B cell (primary cell): Measurements from ENCODE around the gene AXIN1. TPM values are rescaled to one million over a fixed set of nuclear protein-coding genes. Genes with fewer than 3 reads are reported as not detected.

Experiments used
- ATAC-seq: fragments of 200-7000 bp; cut with Tn5 transposase; one replicate; pipeline ENCODE4 v1.10.0; 2021; ENCODE audit warnings: low read depth, mild to moderate bottlenecking, moderate number of reproducible peaks, moderate library complexity
- CTCF ChIA-PET: fragments of 350-600 bp; sonication (Branson Sonifier 250); formaldehyde crosslinking; loops from one replicate; lab custom pipeline; 2021; ENCODE audit warnings: antibody characterized with exemption, inconsistent platforms; lab: Charles Lee
- POLR2A ChIA-PET: fragments of 350-600 bp; sonication (Branson Sonifier 250); formaldehyde crosslinking; loops from one replicate; lab custom pipeline; 2021; ENCODE audit warnings: antibody characterized with exemption; lab: Charles Lee
- DNase-seq: peaks from one replicate; pipeline ENCODE4 v3.0.0; 2013
- H2AFZ ChIP-seq: 2 replicates; pipeline ENCODE4 v1.6.1; 2012; ENCODE audit warnings: mild to moderate bottlenecking, low read depth, low read length; ENCODE audit not compliant: insufficient read depth, poor library complexity, severe bottlenecking
- H3K27ac ChIP-seq, 2 donors: 1 replicate in 1 of 2; 2 replicates in 1 of 2; pipeline ENCODE4 v1.5.1; 2012 to 2013; ENCODE audit warnings: low read length in 2 of 2, mild to moderate bottlenecking in 2 of 2, moderate library complexity in 1 of 2
- H3K27me3 ChIP-seq, 4 experiments: fragments of 200-600 bp in 1 of 4; sonication (generic) in 1 of 4; replicated peaks in 1 of 4; 1 replicate in 2 of 4; 2 replicates in 2 of 4; pipeline versions ENCODE4 v1.6.1 to v1.7.0; 2013 to 2016; ENCODE audit warnings: low read length in 3 of 4, mild to moderate bottlenecking in 2 of 4, mixed read lengths in 1 of 4, moderate library complexity in 1 of 4; ENCODE audit not compliant: insufficient read depth in 4 of 4, control insufficient read depth in 3 of 4; ENCODE audit errors: control extremely low read depth in 1 of 4
- H3K36me3 ChIP-seq, 2 experiments: replicated peaks in 1 of 2; 1 replicate in 1 of 2; 2 replicates in 1 of 2; pipeline versions ENCODE4 v1.6.1 to v1.7.1; 2013; ENCODE audit warnings: low read length in 1 of 2; ENCODE audit not compliant: insufficient read depth in 2 of 2, control insufficient read depth in 1 of 2; ENCODE audit errors: control extremely low read depth in 1 of 2, extremely low read depth in 1 of 2
- H3K4me1 ChIP-seq, 2 donors: fragments of 200-600 bp in 1 of 2; sonication (generic) in 1 of 2; 1 replicate in 1 of 2; 2 replicates in 1 of 2; pipeline versions ENCODE4 v1.5.1 to v1.6.1; 2013 to 2017; ENCODE audit warnings: low read length in 2 of 2; ENCODE audit not compliant: control insufficient read depth in 2 of 2, insufficient read depth in 2 of 2
- H3K4me2 ChIP-seq: replicated peaks from 2 replicates; pipeline ENCODE3; 2012; ENCODE audit warnings: mild to moderate bottlenecking, low read depth, low read length; ENCODE audit not compliant: poor library complexity, severe bottlenecking
- H3K4me3 ChIP-seq, 5 experiments: fragments of 200-600 bp in 1 of 5; sonication (generic) in 1 of 5; 1 replicate in 3 of 5; 2 replicates in 2 of 5; pipeline versions ENCODE4 v1.5.1 to v1.7.0; 2011 to 2016; ENCODE audit warnings: low read length in 4 of 5, mild to moderate bottlenecking in 4 of 5, low read depth in 2 of 5, control low read depth in 1 of 5, moderate library complexity in 1 of 5; ENCODE audit not compliant: insufficient read depth in 1 of 5; ENCODE audit errors: control extremely low read depth in 1 of 5, extremely low read depth in 1 of 5
- H3K79me2 ChIP-seq: fragments of 200-600 bp; sonication (generic); one replicate; pipeline ENCODE4 v1.6.0; 2016; ENCODE audit warnings: low read length; ENCODE audit not compliant: control insufficient read depth, insufficient read depth
- H3K9ac ChIP-seq: fragments of 200-600 bp; sonication (generic); 2 replicates; pipeline ENCODE4 v1.6.1; 2017; ENCODE audit warnings: mild to moderate bottlenecking, low read length, moderate library complexity
- H3K9me3 ChIP-seq, 3 donors: one replicate each; pipeline versions ENCODE4 v1.6.1 to v1.7.1; 2013; ENCODE audit warnings: low read length in 2 of 3; ENCODE audit not compliant: control insufficient read depth in 2 of 3, insufficient read depth in 1 of 3; ENCODE audit errors: control extremely low read depth in 1 of 3
- H4K20me1 ChIP-seq: 2 replicates; pipeline ENCODE4 v1.6.0; 2012; ENCODE audit warnings: mild to moderate bottlenecking, low read length; ENCODE audit not compliant: insufficient read depth, control insufficient read depth, poor library complexity, severe bottlenecking
- H3K27ac Mint-ChIP-seq: one replicate; pipeline ENCODE4 v1.8.0; 2021; ENCODE audit warnings: mixed read lengths
- H3K27me3 Mint-ChIP-seq: one replicate; pipeline ENCODE4 v1.8.0; 2021; ENCODE audit warnings: mixed read lengths
- H3K4me1 Mint-ChIP-seq: one replicate; pipeline ENCODE4 v1.8.0; 2021; ENCODE audit warnings: mixed read lengths
- H3K4me3 Mint-ChIP-seq: one replicate; pipeline ENCODE4 v1.8.0; 2021; ENCODE audit warnings: mixed read lengths
- H3K9me3 Mint-ChIP-seq: one replicate; pipeline ENCODE4 v1.8.0; 2022; ENCODE audit warnings: mixed read lengths; ENCODE audit not compliant: insufficient read depth
- EZH2 ChIP-seq: IDR thresholded peaks from 2 replicates; pipeline ENCODE4 v1.6.1; 2012; ENCODE audit warnings: borderline replicate concordance, low read depth, mild to moderate bottlenecking, moderate library complexity, low read length; ENCODE audit not compliant: insufficient read depth, poor library complexity, severe bottlenecking
- WGBS: methylation state at CpG from one replicate; pipeline ENCODE4 v1.1.5; 2013; ENCODE audit warnings: missing lambda C conversion rate; ENCODE audit not compliant: insufficient coverage; 5-methylcytosine and 5-hydroxymethylcytosine counted together
- intact Hi-C: fragments of 100-400 bp; cut with micrococcal nuclease; formaldehyde crosslinking; loops from one replicate; pipeline ENCODE4 v1.10.0; 2022
- polyA plus RNA-seq: library from polyadenylated mRNA; depleted of rRNA; stranded (reverse); fragments of >200 nt; gene quantifications from 2 replicates; pipeline ENCODE4 v1.2.3, GENCODE V29; 2012
- total RNA-seq, 2 donors: library from RNA; stranded (reverse); fragments of 120-200 nt in 1 of 2; gene quantifications; 1 replicate in 1 of 2; 2 replicates in 1 of 2; pipeline versions ENCODE4 v1.2.3 to v1.2.4, GENCODE V29; 2013 to 2022
- TF ChIP-seq, protein P1 (sequence below): fragments of 200-600 bp; IDR thresholded peaks from one replicate; pipeline ENCODE4 v1.8.0; 2022; ENCODE audit warnings: antibody characterized with exemption, mild to moderate bottlenecking

The AXIN1 gene
- total and polyA plus RNA-seq, 2 donors (not counting 1 experiment from before 2014, with no cell fraction given), result 39.0 to 40.8 TPM

DNA sequence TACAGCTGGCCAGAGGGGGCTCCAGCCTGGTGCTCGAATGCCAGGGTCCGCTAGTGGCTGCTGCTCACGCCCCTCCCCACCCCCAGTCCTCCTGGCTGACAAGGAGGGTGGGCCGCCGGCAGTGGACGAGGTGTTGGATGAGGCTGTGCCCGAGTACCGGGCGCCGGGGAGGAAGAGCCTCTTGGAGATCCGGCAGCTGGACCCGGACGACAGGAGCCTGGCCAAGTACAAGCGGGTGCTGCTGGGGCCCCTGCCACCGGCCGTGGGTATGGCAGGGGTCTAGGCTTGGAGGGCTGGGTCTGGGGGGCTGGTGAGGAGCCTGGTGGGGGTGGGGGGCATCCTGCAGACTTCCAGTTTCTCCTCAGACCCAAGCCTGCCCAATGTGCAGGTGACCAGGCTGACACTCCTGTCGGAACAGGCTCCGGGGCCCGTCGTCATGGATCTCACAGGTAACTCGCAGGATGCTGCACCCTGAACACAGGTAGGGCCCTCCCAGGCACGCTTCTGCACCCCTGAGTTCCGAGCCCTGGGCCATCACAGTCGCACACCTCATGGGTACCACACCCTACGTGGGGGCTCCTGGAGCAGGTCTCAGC is 70.8 kb downstream of the AXIN1 start:
- ChIA-PET CTCF (interaction anchor here (0.6 kb wide), 1 partner anchor 13 kb away, joined by 6 read pairs; no protein-coding TSS in a partner anchor), POLR2A (no interaction called here)
- no peak overlapping the region for H3K4me3 Mint-ChIP-seq
- no peaks in the 10 kb centered on the region for H4K20me1 ChIP-seq
- H3K4me3 ChIP-seq, result no peak overlapping the region
- DNase-seq, result no peak
- peaks cover 0 to 7% of the 10 kb centered on the region in 2 donors for H3K4me1 ChIP-seq
- H3K9me3 Mint-ChIP-seq, result no peaks in the 10 kb centered on the region
- H3K27me3 ChIP-seq, result peaks cover 0 to 21% (median 3%) of the 10 kb centered on the region in 4 experiments
- no peak for TF ChIP-seq EZH2
- TF ChIP-seq, protein P1, sequence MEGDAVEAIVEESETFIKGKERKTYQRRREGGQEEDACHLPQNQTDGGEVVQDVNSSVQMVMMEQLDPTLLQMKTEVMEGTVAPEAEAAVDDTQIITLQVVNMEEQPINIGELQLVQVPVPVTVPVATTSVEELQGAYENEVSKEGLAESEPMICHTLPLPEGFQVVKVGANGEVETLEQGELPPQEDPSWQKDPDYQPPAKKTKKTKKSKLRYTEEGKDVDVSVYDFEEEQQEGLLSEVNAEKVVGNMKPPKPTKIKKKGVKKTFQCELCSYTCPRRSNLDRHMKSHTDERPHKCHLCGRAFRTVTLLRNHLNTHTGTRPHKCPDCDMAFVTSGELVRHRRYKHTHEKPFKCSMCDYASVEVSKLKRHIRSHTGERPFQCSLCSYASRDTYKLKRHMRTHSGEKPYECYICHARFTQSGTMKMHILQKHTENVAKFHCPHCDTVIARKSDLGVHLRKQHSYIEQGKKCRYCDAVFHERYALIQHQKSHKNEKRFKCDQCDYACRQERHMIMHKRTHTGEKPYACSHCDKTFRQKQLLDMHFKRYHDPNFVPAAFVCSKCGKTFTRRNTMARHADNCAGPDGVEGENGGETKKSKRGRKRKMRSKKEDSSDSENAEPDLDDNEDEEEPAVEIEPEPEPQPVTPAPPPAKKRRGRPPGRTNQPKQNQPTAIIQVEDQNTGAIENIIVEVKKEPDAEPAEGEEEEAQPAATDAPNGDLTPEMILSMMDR, result no peak
- no peak overlapping the region for H3K4me2 ChIP-seq
- H3K9me3 ChIP-seq, result peaks cover 0 to 6% (median 0%) of the 10 kb centered on the region in 3 donors
- no peak overlapping the region for H3K27ac Mint-ChIP-seq
- intact Hi-C loops, result no loop called here
- no peaks in the 10 kb centered on the region for H3K36me3 ChIP-seq
- WGBS, result 79% methylated on average over 14 of the region's 25 CpGs
- no peaks in the 10 kb centered on the region for H3K4me1 Mint-ChIP-seq
- H3K9ac ChIP-seq, result no peak overlapping the region
- H3K79me2 ChIP-seq, result no peaks in the 10 kb centered on the region
- H2AFZ ChIP-seq, result no peak overlapping the region
- H3K27ac ChIP-seq, result no peak overlapping the region
- ATAC-seq, result no peak
- H3K27me3 Mint-ChIP-seq, result peaks cover 10% of the 10 kb centered on the region

DNA sequence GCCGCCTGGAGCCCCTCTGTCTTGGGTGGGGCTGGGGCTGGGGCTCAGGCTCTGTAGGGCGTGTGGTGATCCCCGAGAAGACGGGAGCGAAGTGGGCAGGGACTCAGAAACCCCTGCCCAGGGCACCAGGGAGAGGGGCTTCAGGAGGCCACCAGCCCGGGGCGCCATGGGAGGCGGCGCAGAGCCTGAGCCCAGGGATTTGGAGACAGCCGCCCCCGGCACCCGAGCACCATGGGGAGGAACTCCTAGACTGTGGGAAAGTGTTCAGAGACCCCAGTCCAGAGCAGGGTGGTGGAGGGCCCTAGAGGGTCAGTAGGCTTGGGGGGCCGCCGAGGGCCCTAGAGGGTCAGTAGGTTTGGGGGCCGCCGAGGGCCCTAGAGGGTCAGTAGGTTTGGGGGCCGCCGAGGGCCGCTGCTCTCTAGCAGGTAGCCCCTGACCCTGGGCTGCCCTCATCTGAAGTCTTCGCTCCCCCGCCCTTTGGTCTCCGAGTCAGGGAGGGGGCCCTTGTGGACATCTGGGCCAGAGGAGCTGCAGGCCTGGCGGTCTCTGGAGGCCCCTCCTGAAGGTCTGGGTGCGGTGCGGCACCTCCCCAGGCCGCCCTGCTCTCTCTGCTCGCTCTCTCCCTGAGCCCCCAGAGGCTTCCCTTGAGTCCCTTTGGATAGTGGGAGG is 71.4 kb downstream of the AXIN1 start:
- Histone ChIP-seq H3K4me1 (peaks cover 0 to 7% of the 10 kb centered on the region in 2 donors), H3K36me3 (no peaks in the 10 kb centered on the region), H3K27me3 (peaks cover 0 to 27% (median 3%) of the 10 kb centered on the region in 4 experiments), H3K4me3 (no peak overlapping the region), H3K9me3 (peaks cover 0 to under 1% (median 0%) of the 10 kb centered on the region in 3 donors), H4K20me1 (no peaks in the 10 kb centered on the region), H3K4me2 (peak overlapping the region; percentile 52), H3K79me2 (no peaks in the 10 kb centered on the region), H2AFZ (no peak overlapping the region), H3K9ac (no peak overlapping the region), H3K27ac (no peak overlapping the region)
- DNase-seq (no peak), ATAC-seq (no peak)
- 62% methylated on average over 25 of the region's 27 CpGs for WGBS
- no peaks in the 10 kb centered on the region for H3K9me3 Mint-ChIP-seq
- H3K27ac Mint-ChIP-seq, result no peak overlapping the region
- peaks cover 3% of the 10 kb centered on the region for H3K4me1 Mint-ChIP-seq
- ChIA-PET POLR2A (no interaction called here), CTCF (no interaction called here)
- TF ChIP-seq EZH2, result no peak
- TF ChIP-seq, protein P1, result no peak
- peaks cover 15% of the 10 kb centered on the region for H3K27me3 Mint-ChIP-seq
- intact Hi-C loops, result no loop called here
- H3K4me3 Mint-ChIP-seq, result no peak overlapping the region
